GM18507 (cell line): ENCODE measurements around the gene ISOC1.

Source experiments
- DNase-seq: peaks from one replicate; pipeline ENCODE4 v3.0.0; 2011; ENCODE audit warnings: low read depth; ENCODE audit not compliant: insufficient read length; ENCODE audit errors: extremely low spot score
- FAIRE-seq: peaks from 2 replicates; lab custom pipeline; 2011; peaks lifted over from hg19 to GRCh38; lab: Jason Lieb, UNC

ISOC1 gene

GRCh38 chr5:129094087-129094923, at the start of gene ISOC1:
Gene ISOC1 (plus strand): TSS chr5:129094749. CDS start chr5:129094767, 18 bp downstream.
- FAIRE-seq = peak; percentile 85
- peak; percentile 80 for DNase-seq

- FAIRE-seq (no peak), DNase-seq (no peak)
Measured at GRCh38 chr5:129046151-129046550, 48.4 kb upstream of the ISOC1 start.

GRCh38 chr5:129048509-129048908, 46.0 kb upstream of the ISOC1 start:
- no peak for FAIRE-seq
- DNase-seq = no peak

- DNase-seq (no peak), FAIRE-seq (no peak)
Measured at GRCh38 chr5:129049126-129049799, 45.3 kb upstream of the ISOC1 start.

GRCh38 chr5:129051283-129051682, 43.3 kb upstream of the ISOC1 start:
- FAIRE-seq (no peak), DNase-seq (no peak)

GRCh38 chr5:129053438-129053837, 41.1 kb upstream of the ISOC1 start:
- FAIRE-seq = no peak
- DNase-seq = no peak

- DNase-seq = no peak
- FAIRE-seq = no peak
Measured at GRCh38 chr5:129057329-129057728, 37.2 kb upstream of the ISOC1 start.

GRCh38 chr5:129061849-129062248, 32.7 kb upstream of the ISOC1 start:
- no peak for DNase-seq
- no peak for FAIRE-seq

- DNase-seq = no peak
- no peak for FAIRE-seq
Measured at GRCh38 chr5:129063483-129064113, 31.0 kb upstream of the ISOC1 start.

GRCh38 chr5:129065721-129066120, 28.8 kb upstream of the ISOC1 start:
- DNase-seq (no peak), FAIRE-seq (no peak)

- DNase-seq (no peak), FAIRE-seq (no peak)
Measured at GRCh38 chr5:129067745-129068144, 26.8 kb upstream of the ISOC1 start.

GRCh38 chr5:129069292-129069691, 25.3 kb upstream of the ISOC1 start:
- DNase-seq = no peak
- no peak for FAIRE-seq

- no peak for DNase-seq
- FAIRE-seq = no peak
Measured at GRCh38 chr5:129073111-129073510, 21.4 kb upstream of the ISOC1 start.

GRCh38 chr5:129074903-129075302, 19.6 kb upstream of the ISOC1 start:
- DNase-seq (no peak), FAIRE-seq (no peak)

GRCh38 chr5:129077433-129078075, 17.0 kb upstream of the ISOC1 start:
- DNase-seq (no peak), FAIRE-seq (no peak)

- FAIRE-seq = no peak
- DNase-seq = no peak
Measured at GRCh38 chr5:129078247-129078646, 16.3 kb upstream of the ISOC1 start.

- FAIRE-seq (no peak), DNase-seq (no peak)
Measured at GRCh38 chr5:129078660-129079059, 15.9 kb upstream of the ISOC1 start.

GRCh38 chr5:129079496-129079895, 15.1 kb upstream of the ISOC1 start:
- no peak for FAIRE-seq
- no peak for DNase-seq

- no peak for FAIRE-seq
Measured at GRCh38 chr5:129080766-129081165, 13.8 kb upstream of the ISOC1 start.

More at GRCh38 chr5:129080766-129081165, 13.8 kb upstream of the ISOC1 start:
- no peak for DNase-seq
